Loucy (cell line): ENCODE measurements around the gene CYBA.

Source experiments
- CTCF ChIP-seq: fragments of 200-600 bp; sonication (generic); conservative IDR thresholded peaks from 2 replicates; pipeline ENCODE4 v1.5.1; 2014; ENCODE audit warnings: mild to moderate bottlenecking, antibody characterized with exemption, low read length
- EZH2phosphoT487 ChIP-seq: fragments of 200-600 bp; IDR thresholded peaks from 2 replicates; pipeline ENCODE4 v1.6.1; 2018; ENCODE audit warnings: antibody characterized with exemption, mild to moderate bottlenecking, moderate library complexity, borderline replicate concordance

GRCh38 chr16:88616320-88616719 is 34.5 kb downstream of the CYBA start:
- TF ChIP-seq CTCF (no peak), EZH2phosphoT487 (no peak)
